GM19351 (cell line): ENCODE measurements around the gene SART3.
"Not testable (repeated sequence)": the region's sequence is repeated elsewhere in the genome, so short reads cannot be mapped to it uniquely, and the experiment has no call there.

Experiments used
- ATAC-seq: cut with Tn5 transposase; IDR thresholded peaks from one replicate; pipeline ENCODE4 v1.9.1; 2021; ENCODE audit warnings: mild to moderate bottlenecking, moderate library complexity; ENCODE audit not compliant: unreplicated experiment

Gene SART3

GRCh38 chr12:108502922-108503321 lies 58.1 kb downstream of the SART3 start:
- no peak for ATAC-seq

DNA sequence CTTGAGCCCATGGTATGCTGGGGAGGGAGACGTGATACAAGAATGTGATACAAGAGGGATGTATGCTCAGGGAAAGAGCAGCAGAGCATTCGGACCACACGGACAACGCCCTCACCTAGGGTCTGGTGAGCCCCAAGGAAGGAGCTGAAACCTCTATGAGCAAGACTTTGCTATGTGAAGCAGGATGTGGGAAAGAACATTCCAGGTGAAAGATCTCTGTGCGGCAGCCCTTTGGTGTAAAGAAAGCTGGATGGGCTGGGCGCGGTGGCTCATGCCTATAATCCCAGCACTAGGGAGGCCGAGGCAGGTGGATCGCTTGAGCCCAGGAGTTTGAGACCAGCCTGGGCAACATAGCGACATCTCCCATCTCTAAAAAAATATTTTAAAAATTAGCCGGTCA lies 62.8 kb downstream of the SART3 start:
- no peak for ATAC-seq

- ATAC-seq = no peak
Observed at GRCh38 chr12:108495823-108496579, 65.0 kb downstream of the SART3 start.

DNA sequence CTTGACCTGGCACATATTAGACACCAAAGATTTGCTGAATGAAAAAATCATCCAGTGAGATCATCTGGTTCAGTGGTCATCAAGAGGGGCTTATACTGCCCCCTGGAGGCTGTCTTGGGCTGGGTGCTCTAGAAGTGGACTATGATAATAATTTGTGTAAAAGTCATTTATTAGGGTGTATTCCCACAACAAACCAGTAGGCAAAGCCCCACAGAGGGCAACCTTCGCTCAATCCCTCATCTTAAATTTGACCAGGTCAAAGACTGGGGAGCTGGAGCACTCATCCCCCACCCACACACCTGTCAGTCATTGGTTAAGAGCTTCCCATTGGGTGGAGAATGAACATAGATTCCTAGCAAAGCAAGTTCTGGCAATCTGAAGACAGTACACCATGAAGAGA lies 65.9 kb downstream of the SART3 start:
- ATAC-seq = no peak

DNA sequence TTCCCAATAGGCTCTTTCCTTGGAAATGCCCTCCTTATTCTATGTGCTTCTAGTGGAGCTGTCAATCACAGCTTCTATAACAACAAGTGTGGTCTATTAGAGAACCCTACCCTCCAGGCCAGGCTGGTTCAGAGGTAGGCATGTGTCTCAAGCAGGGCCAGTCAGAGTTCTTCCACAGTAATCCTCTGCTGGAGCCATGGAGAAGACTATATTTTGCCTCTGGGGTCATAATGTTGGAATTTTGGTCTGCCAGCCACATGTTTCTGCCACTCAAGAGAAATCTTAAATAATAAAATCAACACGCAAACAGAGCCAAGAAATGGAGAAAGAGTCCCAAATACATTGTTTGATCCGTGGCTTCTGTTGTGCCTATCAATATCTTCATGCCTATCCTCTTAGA lies 69.7 kb downstream of the SART3 start:
- ATAC-seq = no peak

DNA sequence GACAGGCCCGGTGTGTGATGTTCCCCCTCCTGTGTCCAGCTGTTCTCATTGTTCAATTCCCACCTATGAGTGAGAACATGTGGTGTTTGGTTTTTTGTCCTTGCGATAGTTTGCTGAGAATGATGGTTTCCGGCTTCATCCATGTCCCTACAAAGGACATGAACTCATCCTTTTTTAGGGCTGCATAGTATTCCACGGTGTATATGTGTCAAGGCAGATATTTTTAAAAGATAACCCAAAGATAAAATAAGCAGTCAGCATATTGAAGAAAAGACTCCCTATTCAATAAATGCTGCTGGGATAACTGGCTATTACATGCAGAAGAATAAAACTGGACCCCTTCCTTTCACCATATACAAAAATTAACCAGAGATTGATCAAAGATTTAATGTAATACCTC lies 73.9 kb downstream of the SART3 start:
- ATAC-seq = not testable (repeated sequence)

DNA sequence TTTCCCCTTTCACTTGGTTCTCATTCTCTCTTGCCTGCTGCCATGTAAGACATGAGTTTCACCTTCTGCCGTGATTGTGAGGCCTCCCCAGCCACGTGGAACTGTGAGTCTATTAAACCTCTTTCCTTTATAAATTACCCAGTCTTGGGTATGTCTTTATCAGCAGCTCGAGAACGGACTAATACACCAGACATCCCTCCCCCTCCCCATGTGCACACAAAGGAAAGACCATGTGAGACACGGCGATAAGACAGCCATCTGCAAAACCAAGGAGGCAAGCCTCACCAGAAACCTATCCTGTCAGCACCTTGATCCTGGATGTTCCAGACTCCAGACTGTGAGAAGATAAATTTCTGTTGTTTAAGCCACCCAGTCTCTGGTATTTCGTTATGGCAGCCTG lies 75.6 kb downstream of the SART3 start:
- ATAC-seq = not testable (repeated sequence)

GRCh38 chr12:108484845-108485244 lies 76.1 kb downstream of the SART3 start:
- no peak for ATAC-seq

- ATAC-seq = no peak
Observed at GRCh38 chr12:108484431-108484830, 76.5 kb downstream of the SART3 start.

DNA sequence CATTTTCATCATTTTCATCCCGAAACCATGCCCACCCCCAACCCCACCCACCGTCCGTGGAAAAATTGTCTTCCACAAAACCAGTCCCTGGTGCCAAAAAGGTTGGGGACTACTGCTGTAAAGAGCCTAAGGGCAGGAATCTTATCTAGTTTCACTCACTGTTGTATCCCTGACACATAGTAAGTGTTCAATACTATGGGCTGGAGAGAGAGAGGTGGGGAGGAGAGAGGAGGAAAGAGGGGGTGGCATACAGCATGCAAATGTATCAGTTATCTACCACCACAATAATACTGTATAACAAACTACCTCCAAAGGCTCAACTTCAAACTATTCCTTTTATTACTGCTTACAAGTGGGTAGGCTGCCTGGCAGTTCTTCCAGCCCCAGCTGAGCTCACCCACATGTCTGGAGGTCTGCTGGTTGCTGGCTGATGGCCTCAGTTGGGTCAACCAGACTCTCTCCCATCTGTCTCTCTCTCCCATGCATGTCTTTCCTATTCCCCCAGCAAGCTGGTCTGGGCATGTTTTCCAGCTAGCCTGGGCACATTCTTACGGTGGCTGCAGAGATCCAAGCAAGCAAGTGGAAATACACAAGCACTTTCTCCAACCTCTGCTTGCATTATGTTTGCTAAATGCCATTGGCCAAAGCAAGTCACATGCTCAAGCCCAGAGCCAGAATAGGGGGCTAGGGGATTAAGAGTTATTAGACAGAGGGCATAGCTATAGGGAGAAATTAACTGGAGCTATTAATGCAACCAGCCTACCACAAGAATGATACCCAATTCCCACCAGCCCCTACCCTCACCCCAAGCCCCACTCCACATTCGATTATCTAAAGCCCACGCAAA lies 77.5 kb downstream of the SART3 start:
- ATAC-seq = no peak

DNA sequence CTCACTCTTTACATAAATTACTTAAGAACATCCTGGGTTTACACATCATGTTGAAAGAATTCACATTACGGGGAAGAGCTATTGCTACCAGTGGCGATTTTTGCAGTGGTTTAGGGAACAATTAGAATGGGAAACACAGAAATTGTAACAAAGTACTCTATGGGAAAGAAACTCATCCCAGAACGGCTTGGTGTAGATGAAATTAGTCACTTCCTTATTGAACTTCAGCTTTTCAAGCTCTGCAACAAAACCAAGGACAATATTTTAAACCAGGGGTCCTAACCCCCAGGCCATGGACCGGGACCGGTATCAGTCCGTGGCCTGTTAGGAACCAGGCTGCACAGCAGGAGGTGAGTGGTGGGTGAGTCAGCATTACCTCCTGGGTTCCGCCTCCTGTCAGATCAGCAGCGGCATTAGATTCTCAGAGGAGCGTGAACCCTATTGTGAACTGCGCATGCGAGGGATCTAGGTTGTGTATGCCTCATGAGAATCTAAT lies 78.2 kb downstream of the SART3 start:
- no peak for ATAC-seq

- no peak for ATAC-seq
Observed at GRCh38 chr12:108479364-108480070, 81.5 kb downstream of the SART3 start.

- ATAC-seq = no peak
Observed at GRCh38 chr12:108478611-108479206, 82.3 kb downstream of the SART3 start.

DNA sequence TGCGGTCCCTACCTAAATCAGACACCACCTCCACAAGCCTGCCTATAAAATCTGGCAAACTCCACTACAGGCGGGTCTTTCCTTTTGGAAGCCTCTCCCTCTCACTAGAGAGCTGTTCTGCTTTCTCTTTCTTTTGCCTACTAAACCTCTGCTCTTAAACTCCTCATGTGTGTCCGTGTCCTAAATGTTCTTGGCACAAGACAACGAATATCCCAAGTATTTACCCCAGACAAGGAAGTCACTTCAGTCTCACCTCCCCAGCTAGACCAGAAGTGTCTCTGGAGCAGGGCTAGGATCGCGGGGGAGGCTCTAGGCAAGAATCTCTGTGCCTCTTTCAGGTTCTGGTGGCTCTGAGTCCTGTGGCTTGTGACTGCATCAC lies 83.1 kb downstream of the SART3 start:
- no peak for ATAC-seq

DNA sequence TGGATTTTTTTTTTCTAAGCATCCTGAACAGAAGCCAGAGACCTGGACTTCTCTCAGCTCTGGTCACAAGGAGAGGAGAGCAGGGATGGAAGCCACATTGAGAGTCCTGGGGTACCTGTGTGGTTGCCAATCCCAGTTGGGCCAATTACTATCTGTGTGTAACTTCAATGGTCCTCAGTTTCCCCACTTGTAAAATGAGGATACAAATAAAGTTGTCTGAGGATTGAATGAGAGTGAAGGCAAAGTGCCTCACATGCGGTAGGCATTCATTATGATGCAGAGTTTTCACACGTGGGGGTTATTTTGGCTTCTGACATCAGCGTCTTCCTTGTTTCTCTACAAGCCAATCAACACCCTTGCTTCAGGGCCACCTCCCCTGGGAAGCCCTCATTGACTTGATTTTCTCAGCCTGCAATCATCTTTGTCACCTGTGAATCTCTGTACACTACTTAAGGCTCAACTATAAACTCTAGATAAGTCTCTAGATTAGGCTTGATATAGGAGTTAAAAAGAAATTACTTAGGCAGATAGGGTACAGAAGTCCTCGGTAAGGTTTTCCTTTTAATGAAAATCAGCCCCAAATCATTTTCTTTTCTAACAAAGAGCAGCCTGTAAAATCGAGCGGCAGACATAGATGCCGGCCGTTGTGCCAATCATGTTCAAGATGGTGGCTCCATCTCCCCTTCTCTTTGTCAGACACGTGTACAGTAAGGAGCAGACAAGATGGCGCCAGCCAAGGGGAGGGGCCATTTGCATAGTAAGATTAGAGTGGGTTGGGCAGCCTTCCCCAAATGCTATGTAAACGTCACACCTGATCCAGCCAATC lies 83.7 kb downstream of the SART3 start:
- ATAC-seq = no peak

DNA sequence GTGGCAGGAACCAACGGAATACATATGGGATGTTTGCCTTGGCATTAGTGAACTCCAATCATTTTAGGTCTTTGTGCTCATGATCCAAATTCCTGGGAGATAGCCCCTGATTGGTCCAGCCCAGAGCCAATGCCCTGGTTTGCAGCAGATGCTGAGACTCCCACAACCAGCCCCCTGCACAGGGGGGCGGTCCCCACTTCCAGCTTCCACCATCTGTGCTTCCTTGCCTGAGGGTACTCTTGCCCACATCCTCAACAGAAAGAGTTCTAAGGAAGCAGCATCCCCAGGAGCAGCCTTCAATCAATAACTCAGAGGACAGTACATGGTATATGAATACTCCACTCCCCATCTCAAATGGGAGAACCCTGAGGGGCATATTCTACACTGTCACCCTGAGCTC lies 85.6 kb downstream of the SART3 start:
- no peak for ATAC-seq

- ATAC-seq = no peak
Observed at GRCh38 chr12:108473400-108474055, 87.4 kb downstream of the SART3 start.
